ENCODE measurements around the gene MORC1.
"Not testable (repeated sequence)": the region's sequence is repeated elsewhere in the genome, so short reads cannot be mapped to it uniquely, and the experiment has no call there.

MORC1 gene, protein sequence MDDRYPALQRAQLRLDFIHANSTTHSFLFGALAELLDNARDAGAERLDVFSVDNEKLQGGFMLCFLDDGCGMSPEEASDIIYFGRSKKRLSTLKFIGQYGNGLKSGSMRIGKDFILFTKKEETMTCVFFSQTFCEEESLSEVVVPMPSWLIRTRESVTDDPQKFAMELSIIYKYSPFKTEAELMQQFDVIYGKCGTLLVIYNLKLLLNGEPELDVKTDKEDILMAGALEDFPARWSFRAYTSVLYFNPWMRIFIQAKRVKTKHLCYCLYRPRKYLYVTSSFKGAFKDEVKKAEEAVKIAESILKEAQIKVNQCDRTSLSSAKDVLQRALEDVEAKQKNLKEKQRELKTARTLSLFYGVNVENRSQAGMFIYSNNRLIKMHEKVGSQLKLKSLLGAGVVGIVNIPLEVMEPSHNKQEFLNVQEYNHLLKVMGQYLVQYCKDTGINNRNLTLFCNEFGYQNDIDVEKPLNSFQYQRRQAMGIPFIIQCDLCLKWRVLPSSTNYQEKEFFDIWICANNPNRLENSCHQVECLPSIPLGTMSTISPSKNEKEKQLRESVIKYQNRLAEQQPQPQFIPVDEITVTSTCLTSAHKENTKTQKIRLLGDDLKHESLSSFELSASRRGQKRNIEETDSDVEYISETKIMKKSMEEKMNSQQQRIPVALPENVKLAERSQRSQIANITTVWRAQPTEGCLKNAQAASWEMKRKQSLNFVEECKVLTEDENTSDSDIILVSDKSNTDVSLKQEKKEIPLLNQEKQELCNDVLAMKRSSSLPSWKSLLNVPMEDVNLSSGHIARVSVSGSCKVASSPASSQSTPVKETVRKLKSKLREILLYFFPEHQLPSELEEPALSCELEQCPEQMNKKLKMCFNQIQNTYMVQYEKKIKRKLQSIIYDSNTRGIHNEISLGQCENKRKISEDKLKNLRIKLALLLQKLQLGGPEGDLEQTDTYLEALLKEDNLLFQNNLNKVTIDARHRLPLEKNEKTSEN

DNA sequence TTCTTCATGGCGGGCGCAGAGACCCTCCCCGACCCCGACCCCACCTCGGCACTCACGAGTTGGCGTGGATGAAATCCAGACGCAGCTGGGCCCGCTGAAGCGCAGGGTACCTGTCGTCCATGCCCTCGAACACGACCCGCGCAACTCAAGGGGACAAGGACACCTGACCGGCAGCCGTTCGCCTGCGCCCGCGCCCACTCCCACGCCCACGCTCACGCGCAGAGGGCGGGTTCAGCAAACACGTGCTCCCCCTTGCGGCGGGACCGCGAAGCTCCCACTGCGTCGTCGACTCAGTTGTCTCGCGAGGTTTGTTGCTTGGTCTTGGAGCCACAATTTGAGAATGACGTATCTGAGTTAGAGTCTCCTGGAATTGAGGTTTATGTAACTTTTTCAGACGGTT is at the start of gene MORC1:
MORC1 (minus strand) TSS at position 196 of the 400 bp plus-strand sequence; CDS start at position 121, 75 bp downstream.
- no peak for DNase-seq (ENCODE audit: low read depth in 2 of 3, low spot score in 2 of 3)

DNA sequence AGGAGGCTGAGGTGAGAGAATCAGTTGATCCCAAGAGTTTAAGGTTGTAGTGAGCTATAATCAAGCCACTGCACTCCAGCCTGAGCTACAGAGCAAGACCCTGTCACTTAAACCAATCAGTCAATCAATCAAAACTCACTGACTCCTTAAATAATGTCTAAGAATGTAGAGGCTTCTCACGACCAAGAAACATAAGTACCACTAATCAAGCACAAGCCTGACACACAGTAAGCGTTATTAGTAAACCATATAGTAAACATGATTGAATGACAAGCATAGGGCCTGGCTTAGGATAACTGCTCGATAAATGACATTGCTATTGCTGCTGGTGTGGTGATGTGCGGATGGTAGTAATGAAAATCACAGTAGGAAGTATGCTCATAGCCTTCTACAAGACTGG is 48.0 kb upstream of the MORC1 start:
- no peak for DNase-seq (ENCODE audit: low read depth in 2 of 3, low spot score in 2 of 3)

DNA sequence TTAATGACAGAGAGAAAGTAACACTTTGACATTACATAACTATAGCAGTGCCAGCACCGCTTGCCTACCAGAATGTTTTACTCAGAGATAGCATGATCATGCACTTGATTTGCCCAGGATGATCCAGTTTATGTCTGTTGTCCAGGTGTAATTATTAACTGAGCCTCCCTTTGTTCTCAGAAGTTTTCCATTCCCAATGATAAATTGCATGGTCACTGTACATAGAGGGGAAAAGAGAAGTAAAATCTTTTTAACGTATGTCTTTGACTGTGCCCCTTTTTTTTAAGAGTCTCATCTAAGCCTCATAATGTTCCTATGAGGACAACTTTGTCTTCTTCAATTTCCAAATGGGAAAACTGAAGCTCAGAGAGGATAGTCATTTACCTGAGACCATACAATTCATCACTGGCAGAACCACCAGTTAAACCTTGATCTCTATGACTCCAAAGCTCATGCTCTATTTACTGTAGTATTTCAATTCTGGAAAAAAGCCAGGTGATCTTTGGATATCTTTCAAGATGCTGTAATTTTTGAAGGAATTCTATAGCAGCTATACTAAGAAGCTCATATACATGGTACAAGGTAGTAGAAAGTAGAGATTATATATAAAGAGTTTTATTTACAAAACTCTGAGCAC is 43.7 kb upstream of the MORC1 start:
- DNase-seq (ENCODE audit: low read depth in 2 of 3, low spot score in 2 of 3), result no peak

DNA sequence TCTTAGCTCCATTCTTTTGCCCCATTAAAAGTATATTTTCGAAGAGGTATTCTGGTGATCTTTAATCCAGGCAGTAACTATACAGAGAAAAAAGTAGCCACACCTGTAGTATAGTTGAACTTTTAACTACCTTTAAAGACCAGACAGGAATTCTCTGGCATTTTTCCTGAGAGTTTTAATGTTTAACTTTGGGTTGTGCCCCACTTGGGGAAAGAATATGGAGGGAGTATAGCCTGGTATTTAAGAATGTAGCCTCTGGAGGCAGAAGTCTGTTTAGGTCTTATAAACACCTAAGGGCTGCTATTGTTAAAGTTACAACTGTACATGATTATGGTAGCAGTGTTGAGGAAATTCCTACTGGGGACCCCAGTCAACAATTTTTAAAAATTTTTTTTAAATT is 37.9 kb upstream of the MORC1 start:
- no peak for DNase-seq (ENCODE audit: low read depth in 2 of 3, low spot score in 2 of 3)

DNA sequence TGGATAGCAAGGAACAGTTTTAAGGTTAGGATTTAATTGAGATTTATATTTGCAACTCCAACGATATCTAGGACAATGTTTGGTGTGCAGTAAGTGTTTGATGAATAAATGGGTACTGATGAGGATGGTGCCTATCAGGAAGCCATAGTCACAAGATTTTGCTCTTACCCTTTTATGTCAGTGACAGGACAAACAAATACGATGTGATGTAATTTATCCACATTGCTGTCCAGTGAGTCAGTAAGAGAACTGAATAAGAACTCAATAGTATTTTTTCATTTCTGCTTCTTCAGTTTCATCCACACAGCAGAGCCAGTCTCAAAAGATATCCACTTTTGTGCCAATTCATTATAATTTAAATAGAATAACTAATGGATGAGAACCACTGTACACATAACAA is 37.0 kb upstream of the MORC1 start:
- no peak for DNase-seq (ENCODE audit: low read depth in 2 of 3, low spot score in 2 of 3)

DNA sequence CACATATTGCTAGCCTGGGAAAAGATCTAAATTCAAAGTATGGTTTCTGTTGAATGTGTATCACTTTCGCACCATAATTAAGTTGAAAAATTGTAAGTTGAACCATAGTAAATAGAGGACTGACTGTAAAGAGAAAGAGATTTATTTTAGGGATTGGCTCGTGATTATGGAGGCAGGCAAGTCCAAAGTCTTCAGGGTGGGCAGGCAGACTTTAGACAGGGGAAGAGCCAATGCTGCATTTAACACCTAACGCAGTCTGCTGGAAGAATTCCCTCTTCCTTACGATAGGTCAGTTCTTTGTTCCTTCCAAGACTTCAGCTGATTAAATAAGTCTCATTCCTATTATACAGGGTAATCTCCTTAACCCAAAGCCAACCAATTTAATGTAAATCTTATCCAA is 34.4 kb upstream of the MORC1 start:
- no peak for DNase-seq (ENCODE audit: low read depth in 2 of 3, low spot score in 2 of 3)

DNA sequence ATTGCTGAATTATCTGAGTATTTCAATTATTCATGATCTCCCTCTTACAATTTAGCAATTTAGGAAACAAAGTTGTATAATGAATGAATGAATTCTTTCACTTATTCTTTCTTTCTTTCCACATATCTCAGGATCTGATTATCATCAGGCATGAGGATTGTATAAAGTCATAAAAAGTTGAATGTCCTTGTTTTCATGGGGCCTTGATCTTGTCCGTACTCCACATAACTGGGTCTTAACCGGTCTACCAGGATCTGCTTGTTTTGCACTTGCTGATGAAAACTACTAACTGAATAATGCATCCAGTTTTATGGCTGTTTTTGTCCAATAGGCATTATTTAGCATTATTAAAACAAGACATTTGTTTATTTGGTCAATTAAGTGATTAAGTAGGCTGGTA is 31.1 kb upstream of the MORC1 start:
- no peak for DNase-seq (ENCODE audit: low read depth in 2 of 3, low spot score in 2 of 3)

DNA sequence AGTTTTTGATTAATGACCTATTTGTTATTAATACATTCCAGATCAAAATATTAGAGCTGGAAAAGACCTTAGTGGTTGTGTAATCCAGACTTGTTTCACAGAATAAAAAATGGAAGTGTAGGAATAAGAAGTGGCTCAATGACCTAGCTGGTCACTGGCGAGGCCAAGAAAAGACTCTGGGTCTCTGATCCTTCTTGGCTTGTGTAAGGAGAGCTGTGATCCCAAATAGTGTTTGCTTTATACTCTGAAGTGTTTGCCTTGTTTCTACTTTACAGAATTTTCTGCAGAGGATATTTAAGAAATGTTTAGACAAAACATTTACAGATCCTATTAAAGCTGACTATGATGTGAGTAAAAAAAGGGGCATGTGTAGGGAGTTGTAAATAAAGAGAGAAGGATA is 25.7 kb upstream of the MORC1 start:
- DNase-seq (ENCODE audit: low read depth in 2 of 3, low spot score in 2 of 3), result no peak

DNA sequence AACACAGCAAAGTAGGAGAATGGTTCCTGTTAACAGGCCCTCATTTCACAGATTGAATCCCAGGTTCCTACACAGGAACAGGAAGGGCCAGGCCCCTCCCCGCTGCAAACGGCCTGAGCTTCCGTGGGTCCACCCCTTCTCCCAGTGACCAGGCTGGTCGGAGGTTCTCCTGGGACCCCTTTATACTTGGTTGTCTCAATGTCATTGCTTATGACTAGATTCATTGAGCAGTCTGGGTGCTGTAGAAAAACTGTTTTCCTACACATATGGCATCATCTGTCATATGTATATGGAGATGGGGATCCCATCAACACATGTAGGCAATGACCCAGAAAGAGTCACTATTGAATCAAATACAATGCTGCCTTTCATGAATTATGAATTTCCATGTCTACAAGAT is 22.4 kb upstream of the MORC1 start:
- DNase-seq (ENCODE audit: low read depth in 2 of 3, low spot score in 2 of 3), result no peak

DNA sequence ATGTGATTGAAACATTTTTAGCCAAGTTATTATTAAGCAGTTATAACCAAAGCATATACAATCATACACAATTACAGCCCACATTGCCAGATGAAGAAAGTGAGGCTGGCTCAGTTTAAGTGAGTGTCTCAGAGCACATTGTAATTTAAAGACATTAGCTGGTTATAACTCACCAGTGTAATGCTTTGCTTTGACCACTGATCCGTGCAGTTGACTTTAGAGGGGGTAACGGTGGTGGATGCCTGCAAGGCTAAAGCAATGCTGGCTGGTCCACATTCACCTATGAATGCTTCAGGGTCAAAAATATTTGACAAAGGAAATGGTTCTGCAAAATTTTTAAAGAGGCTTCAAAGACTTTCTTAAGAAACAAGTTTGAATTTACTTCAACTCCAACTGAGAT is 19.8 kb upstream of the MORC1 start:
- DNase-seq (ENCODE audit: low read depth in 2 of 3, low spot score in 2 of 3), result no peak

DNA sequence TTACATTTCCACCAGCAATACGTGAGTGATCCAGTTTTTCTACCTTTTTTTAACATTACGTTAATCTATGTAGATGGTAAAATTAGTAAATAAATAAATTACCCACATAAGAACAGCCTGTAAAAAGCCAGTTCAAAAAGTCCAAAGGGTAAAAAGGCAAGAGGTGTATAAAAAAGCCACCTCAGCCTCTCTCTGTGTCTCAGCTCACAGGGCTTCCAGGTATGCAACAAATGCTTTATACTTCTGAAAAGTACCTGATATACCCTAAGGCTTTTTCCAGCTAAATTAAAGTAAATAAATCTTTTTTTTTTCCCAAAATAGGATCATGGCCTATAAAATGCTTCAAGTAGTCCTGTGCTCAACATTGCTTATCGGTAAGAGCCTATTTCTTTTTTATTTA is 18.6 kb upstream of the MORC1 start, which contains the start of gene C3orf85:
C3orf85 (plus strand) TSS at position 197 of the 400 bp plus-strand sequence; CDS start at position 326, 129 bp downstream.
- DNase-seq (ENCODE audit: low read depth in 2 of 3, low spot score in 2 of 3), result no peak

DNA sequence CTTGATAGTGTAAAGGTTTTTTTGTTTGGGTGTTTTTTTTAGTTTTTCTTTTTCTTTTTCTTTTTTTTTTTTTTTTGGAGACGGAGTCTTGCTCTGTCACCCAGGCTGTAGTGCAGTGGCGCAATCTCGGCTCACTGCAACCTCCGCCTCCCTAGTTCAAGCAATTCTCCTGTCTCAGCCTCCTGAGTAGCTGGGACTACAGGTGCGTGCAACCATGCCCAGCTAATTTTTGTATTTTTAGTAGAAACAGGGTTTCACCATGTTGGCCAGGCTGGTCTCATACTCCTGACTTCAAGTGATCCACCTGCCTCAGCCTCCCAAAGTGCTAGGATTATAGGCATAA is 15.5 kb upstream of the MORC1 start:
- DNase-seq (ENCODE audit: low read depth in 2 of 3, low spot score in 2 of 3), result not testable (repeated sequence)

DNA sequence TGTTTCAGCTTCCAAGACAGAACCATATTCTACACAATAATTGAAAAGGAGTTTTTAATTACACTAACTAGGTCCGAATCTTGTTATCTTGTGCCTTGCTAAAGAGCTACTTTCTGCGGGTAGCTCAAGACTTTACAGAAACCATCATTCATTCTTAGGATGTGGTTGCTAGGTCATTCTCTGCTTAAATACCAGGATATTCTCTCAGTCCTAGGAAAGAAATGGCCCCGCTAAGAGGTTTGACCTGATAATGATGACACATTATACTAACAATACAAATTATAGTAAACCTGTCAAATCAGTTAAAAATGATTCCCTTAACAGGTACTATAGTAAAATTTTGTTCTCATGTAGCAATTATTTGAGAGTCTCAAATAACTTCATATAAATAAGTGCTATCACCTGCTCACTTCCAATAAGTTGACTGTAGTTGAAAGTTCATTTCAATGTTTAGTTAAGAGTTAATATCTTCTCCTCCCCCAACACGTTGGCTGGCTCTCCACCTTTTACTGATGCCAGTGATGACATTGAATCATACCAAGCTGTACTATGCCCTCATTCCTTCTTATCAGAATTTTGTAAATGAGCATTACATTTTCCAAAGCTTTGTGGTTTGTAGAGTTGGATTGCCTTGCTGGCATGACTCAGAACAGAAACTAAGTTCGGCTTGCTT is 15.0 kb upstream of the MORC1 start:
- no peak for DNase-seq (ENCODE audit: low read depth in 2 of 3, low spot score in 2 of 3)

DNA sequence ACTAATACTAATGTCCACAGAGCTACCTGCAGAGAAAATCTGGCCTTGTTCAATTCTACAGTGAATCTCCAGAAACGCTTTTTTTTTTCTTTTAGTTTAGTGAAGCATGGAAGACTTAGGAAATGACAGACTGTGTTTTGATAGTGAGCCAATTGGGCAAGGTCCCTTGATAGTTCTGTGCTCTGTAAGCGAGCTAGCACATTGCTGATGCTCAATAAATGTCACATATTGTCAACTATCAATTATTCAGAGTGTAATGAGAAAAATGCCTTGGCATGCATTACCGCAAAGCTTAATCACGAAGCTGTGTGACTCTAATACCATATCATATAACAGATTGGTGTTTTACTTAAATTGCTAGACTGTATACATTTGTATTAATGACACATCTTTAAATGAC is 13.3 kb upstream of the MORC1 start:
- DNase-seq (ENCODE audit: low read depth in 2 of 3, low spot score in 2 of 3), result no peak

DNA sequence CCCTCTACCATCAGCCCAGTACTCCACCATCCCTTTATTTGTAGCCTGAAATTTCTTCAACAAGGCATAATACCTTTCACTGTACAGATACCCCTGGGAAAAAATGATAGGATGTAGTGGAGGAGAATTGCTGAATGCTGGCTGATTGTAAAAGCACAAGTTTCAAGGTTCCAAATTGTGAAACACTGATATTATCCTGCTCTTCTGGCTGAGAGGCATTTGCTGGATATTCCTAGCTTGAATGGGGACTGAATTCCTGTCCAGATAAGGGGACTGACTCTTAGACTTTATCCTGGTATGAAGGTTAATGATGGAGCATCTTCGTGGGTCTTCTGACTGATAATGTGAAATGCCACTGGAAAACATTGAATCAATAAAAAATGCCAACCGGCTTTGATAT is 9.6 kb upstream of the MORC1 start:
- DNase-seq (ENCODE audit: low read depth in 2 of 3, low spot score in 2 of 3), result no peak

DNA sequence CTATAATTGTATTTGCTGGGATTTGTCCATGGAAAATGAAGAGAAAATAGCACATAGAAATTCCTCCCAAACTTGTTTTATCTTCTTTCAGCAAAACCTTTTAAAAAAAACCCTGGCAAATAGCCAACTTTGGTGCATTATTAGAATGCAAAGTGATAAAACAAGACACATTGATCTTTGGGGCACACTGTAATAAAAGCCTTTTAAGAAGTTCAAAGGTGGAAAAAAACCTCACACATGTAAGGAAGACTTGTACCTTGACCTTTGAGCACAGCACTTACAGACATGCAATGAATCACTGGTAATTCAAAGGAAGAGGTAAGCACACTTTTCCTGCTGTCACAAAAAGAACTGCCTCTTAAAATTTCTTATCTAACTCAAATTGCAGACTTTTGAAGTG is 8.0 kb upstream of the MORC1 start:
- DNase-seq (ENCODE audit: low read depth in 2 of 3, low spot score in 2 of 3), result no peak

DNA sequence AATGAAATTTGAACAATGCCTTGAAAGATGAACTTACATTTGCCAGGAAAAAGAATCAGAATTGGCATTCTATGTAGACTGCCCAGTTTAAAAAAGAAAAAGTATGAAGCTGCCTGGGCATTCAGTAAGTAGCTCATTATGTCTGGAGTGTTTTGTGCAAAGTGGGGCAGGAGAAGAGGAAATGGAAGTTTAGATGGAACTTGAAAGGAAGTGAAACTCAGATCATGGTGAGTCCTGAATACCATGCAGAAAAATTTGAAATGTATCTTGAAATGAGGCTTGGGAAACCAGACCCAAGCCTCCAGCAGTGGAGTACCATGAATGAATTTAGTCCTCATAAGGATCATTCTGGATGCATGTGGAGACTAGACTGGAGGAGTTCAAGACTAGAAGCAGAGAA is 4.8 kb upstream of the MORC1 start:
- no peak for DNase-seq (ENCODE audit: low read depth in 2 of 3, low spot score in 2 of 3)

DNA sequence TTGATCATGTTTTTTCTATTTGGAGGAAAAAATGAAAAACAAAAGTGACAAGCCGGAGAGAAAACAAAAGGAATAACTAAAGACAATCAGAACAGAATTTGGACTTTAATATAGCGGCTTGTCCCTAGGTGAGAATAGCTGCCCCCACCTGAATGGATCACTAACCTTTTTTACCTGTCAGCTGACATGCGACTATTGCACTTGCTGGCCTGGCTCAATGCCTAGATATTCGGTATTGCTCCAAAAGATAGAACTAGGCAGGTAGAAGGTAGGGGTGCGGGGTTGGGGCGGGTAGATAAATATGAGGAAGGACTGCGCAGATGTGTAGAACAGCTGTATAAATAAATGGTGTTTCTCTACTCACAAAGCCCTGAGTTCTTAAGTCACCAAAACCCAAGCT is 650 bp upstream of the MORC1 start:
- no peak for DNase-seq (ENCODE audit: low read depth in 2 of 3, low spot score in 2 of 3)

DNA sequence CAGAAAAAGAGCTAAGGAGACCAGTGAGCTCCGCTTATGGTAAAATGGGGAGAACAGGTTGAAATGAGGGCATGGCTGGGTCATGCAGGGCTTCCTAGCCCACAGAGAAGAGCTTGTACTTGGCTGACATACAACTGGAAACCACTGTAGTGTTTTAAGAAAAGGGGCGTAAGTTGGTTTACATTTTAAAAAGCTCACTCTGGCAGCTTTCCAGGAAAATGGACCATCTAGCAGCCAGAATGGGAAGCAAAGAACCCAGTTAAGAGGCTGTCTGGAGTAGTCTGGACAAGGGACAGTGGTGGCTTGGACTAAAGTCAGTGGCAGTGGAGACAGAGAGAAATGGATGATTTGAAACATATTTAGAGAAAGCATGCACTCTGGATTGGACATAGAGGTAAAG is 1.9 kb downstream of the MORC1 start:
- DNase-seq (ENCODE audit: low read depth in 2 of 3, low spot score in 2 of 3), result no peak

DNA sequence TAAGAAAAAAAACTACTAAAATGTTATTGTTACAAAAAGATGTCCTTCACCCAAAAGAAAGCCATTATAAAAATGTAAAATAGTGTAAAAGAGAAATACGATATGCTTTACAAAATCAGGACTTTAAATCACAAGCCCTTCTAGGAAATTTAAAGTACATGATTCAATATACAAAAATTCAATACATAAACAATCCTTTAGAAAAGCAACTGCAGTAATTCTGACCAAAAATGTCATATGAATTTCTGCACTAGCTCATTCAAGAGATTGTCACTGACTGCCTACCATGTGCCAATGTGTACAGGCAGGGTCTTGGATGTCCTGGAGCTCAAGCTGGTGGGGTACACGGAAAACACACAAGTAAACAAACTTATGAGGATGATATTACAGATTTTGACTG is 2.5 kb downstream of the MORC1 start:
- DNase-seq (ENCODE audit: low read depth in 2 of 3, low spot score in 2 of 3), result no peak

DNA sequence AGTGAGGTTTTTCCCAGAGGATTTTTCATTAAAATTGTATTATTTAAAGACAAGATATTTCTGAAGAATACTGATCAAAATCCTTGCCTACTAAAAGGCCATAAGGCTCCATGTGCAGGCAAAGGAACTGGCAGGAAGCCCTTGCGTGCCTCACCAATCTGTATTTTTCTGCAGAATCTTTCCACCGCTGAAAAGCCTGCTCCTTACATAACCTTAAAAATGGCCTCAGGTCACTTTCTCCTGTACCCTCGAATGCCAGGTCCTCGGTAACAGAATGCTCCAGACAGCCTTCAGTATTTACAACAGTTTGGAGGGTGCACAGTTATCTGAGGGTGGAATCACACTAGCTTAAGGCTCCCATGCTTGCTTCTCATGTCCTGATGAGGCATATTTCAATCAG is 3.2 kb downstream of the MORC1 start:
- DNase-seq (ENCODE audit: low read depth in 2 of 3, low spot score in 2 of 3), result no peak
